ENCODE measurements around the gene HMCES. TPM values are rescaled to one million over a fixed set of nuclear protein-coding genes. Genes with fewer than 3 reads are reported as not detected.

Gene HMCES
- total and polyA plus RNA-seq, 4 donors: 13.7 to 18.2 (median 15.3) TPM

GRCh38 chr3:129288446-129288845 is 9.8 kb downstream of the HMCES start:
- Histone ChIP-seq H3K9me3 (ENCODE audit: control insufficient read depth in 4 of 4, low read length in 3 of 4) (no peaks in the 10 kb centered on the region), H3K36me3 (ENCODE audit: control insufficient read depth in 4 of 4, insufficient read depth in 3 of 4, low read depth in 1 of 4, low read length in 3 of 4) (peaks cover 8 to 34% (median 26%) of the 10 kb centered on the region in 4 donors), H3K4me1 (ENCODE audit: control insufficient read depth in 4 of 4, insufficient read depth in 4 of 4, low read length in 3 of 4) (peaks cover 0 to 8% (median 5%) of the 10 kb centered on the region in 4 donors), H3K4me3 (ENCODE audit: low read depth in 1 of 3, low read length in 3 of 3) (no peak overlapping the region), H3K9ac (ENCODE audit: low read depth in 1 of 2, low read length in 2 of 2) (no peak overlapping the region), H3K27ac (ENCODE audit: low read depth in 1 of 2, low read length in 2 of 2) (no peak overlapping the region), H3K27me3 (ENCODE audit: control insufficient read depth in 4 of 4, insufficient read depth in 4 of 4, low read length in 3 of 4) (no peaks in the 10 kb centered on the region)
- no peak for DNase-seq (ENCODE audit: low spot score)
- WGBS: 91% methylated on average over 3 of the region's 3 CpGs
- TF ChIP-seq GABPA (IDR thresholded peaks at IDR 0.05 in 1 of 2, conservative IDR thresholded peaks at IDR 0.05 in 1 of 2) (no peak), FOXA2 (IDR thresholded peaks at IDR 0.05) (no peak), HNF4G (IDR thresholded peaks at IDR 0.05) (no peak), RXRA (IDR thresholded peaks at IDR 0.05) (no peak), JUND (IDR thresholded peaks at IDR 0.05) (no peak), CTCF (IDR thresholded peaks at IDR 0.05; ENCODE audit: low read depth, low read length, missing input control) (no peak), HNF4A (conservative IDR thresholded peaks at IDR 0.05) (no peak)

- Histone ChIP-seq H3K9ac (ENCODE audit: low read depth in 1 of 2, low read length in 2 of 2) (no peak overlapping the region), H3K4me3 (ENCODE audit: low read depth in 1 of 3, low read length in 3 of 3) (no peak overlapping the region), H3K4me1 (ENCODE audit: control insufficient read depth in 4 of 4, insufficient read depth in 4 of 4, low read length in 3 of 4) (peaks cover 0 to 4% (median under 1%) of the 10 kb centered on the region in 4 donors), H3K36me3 (ENCODE audit: control insufficient read depth in 4 of 4, insufficient read depth in 3 of 4, low read depth in 1 of 4, low read length in 3 of 4) (peaks cover 8 to 35% (median 26%) of the 10 kb centered on the region in 4 donors), H3K27ac (ENCODE audit: low read depth in 1 of 2, low read length in 2 of 2) (no peak overlapping the region), H3K9me3 (ENCODE audit: control insufficient read depth in 4 of 4, low read length in 3 of 4) (no peaks in the 10 kb centered on the region), H3K27me3 (ENCODE audit: control insufficient read depth in 4 of 4, insufficient read depth in 4 of 4, low read length in 3 of 4) (no peaks in the 10 kb centered on the region)
- TF ChIP-seq HNF4G (IDR thresholded peaks at IDR 0.05): no peak
- TF ChIP-seq JUND (IDR thresholded peaks at IDR 0.05): no peak
- TF ChIP-seq FOXA2 (IDR thresholded peaks at IDR 0.05): no peak
- TF ChIP-seq HNF4A (conservative IDR thresholded peaks at IDR 0.05): no peak
- TF ChIP-seq EGR1 (IDR thresholded peaks at IDR 0.05; ENCODE audit: low read depth in 2 of 2): no peak
- TF ChIP-seq REST (IDR thresholded peaks at IDR 0.05): no peak
- no peak for TF ChIP-seq ZBTB33 (IDR thresholded peaks at IDR 0.05)
- TF ChIP-seq YY1 (IDR thresholded peaks at IDR 0.05): no peak
- TF ChIP-seq FOXA1 (IDR thresholded peaks at IDR 0.05): no peak
- TF ChIP-seq RAD21 (IDR thresholded peaks at IDR 0.05): no peak
- TF ChIP-seq GABPA (IDR thresholded peaks at IDR 0.05 in 1 of 2, conservative IDR thresholded peaks at IDR 0.05 in 1 of 2): no peak
- no peak for TF ChIP-seq RXRA (IDR thresholded peaks at IDR 0.05)
- no peak for TF ChIP-seq ATF3 (IDR thresholded peaks at IDR 0.05)
- no peak for TF ChIP-seq MAX (IDR thresholded peaks at IDR 0.05)
- TF ChIP-seq CTCF (IDR thresholded peaks at IDR 0.05; ENCODE audit: low read depth, low read length, missing input control): no peak
- DNase-seq (ENCODE audit: low spot score): no peak
- 89% methylated on average over 6 of the region's 6 CpGs for WGBS
Measured at GRCh38 chr3:129289201-129289921, 10.7 kb downstream of the HMCES start.
